Measurements from ENCODE around the gene GRID2. TPM values are rescaled to one million over a fixed set of nuclear protein-coding genes. Genes with fewer than 3 reads are reported as not detected.

Gene GRID2
- total and polyA plus RNA-seq, 8 donors = 0.39 TPM; not detected in 7

- Histone ChIP-seq H3K27me3 (no peaks in the 10 kb centered on the region), H3K4me3 (no peak overlapping the region), H3K9me3 (no peaks in the 10 kb centered on the region), H3K4me1 (no peaks in the 10 kb centered on the region), H3K27ac (no peak overlapping the region), H3K36me3 (no peaks in the 10 kb centered on the region)
- WGBS, 2 donors = 23 to 36% methylated on average over 1 of the region's 1 CpG
- ATAC-seq (no peak), DNase-seq (no peak), FAIRE-seq (no peak)
- no peak for TF ChIP-seq CTCF (IDR thresholded peaks at IDR 0.05)
- intact Hi-C loops (cut with DNase I) = no loop called here
Measured at GRCh38 chr4:92257931-92258857, 45.6 kb upstream of the GRID2 start.

GRCh38 chr4:92261256-92261655 lies 42.5 kb upstream of the GRID2 start:
- Histone ChIP-seq H3K4me1 (peaks cover 0 to 3% (median 0%) of the 10 kb centered on the region in 3 donors), H3K4me3 (no peak overlapping the region), H3K27me3 (no peaks in the 10 kb centered on the region), H3K27ac (no peak overlapping the region), H3K9me3 (no peaks in the 10 kb centered on the region), H3K36me3 (no peaks in the 10 kb centered on the region)
- ATAC-seq = no peak
- TF ChIP-seq CTCF (IDR thresholded peaks at IDR 0.05) = no peak
- FAIRE-seq = no peak
- WGBS, 2 donors = 87 to 90% methylated on average over 2 of the region's 2 CpGs
- intact Hi-C loops (cut with DNase I) = no loop called here
- DNase-seq = no peak

- 80% methylated on average over 2 of the region's 2 CpGs for whole genome bisulfite sequencing, 2 donors
- DNase-seq = no peak
- no peaks in the 10 kb centered on the region for H3K36me3 ChIP-seq
- H3K4me1 ChIP-seq = peaks cover 0 to 3% (median 0%) of the 10 kb centered on the region in 3 donors
- no peak for TF ChIP-seq CTCF (IDR thresholded peaks at IDR 0.05)
- FAIRE-seq = no peak
- H3K27ac ChIP-seq = no peak overlapping the region
- no peak for ATAC-seq
- H3K9me3 ChIP-seq = no peaks in the 10 kb centered on the region
- intact Hi-C loops (cut with DNase I) = no loop called here
- H3K4me3 ChIP-seq = no peak overlapping the region
- no peaks in the 10 kb centered on the region for H3K27me3 ChIP-seq
Measured at GRCh38 chr4:92262371-92262770, 41.4 kb upstream of the GRID2 start.

GRCh38 chr4:92263010-92263409 lies 40.8 kb upstream of the GRID2 start:
- TF ChIP-seq CTCF (IDR thresholded peaks at IDR 0.05) = no peak
- intact Hi-C loops (cut with DNase I) = no loop called here
- H3K4me3 ChIP-seq = no peak overlapping the region
- H3K4me1 ChIP-seq = peaks cover 0 to 3% (median 0%) of the 10 kb centered on the region in 3 donors
- WGBS, 2 donors = 94 to 96% methylated on average over 2 of the region's 2 CpGs
- FAIRE-seq (no peak), ATAC-seq (no peak), DNase-seq (no peak)
- no peaks in the 10 kb centered on the region for H3K36me3 ChIP-seq
- no peaks in the 10 kb centered on the region for H3K27me3 ChIP-seq
- H3K27ac ChIP-seq = no peak overlapping the region
- H3K9me3 ChIP-seq = no peaks in the 10 kb centered on the region

- no peaks in the 10 kb centered on the region for H3K9me3 ChIP-seq
- TF ChIP-seq CTCF (IDR thresholded peaks at IDR 0.05) = no peak
- intact Hi-C loops (cut with DNase I) = no loop called here
- no peak overlapping the region for H3K4me3 ChIP-seq
- no peak for FAIRE-seq
- no peaks in the 10 kb centered on the region for H3K36me3 ChIP-seq
- no peaks in the 10 kb centered on the region for H3K27me3 ChIP-seq
- H3K27ac ChIP-seq = no peak overlapping the region
- peaks cover 0 to 3% (median 0%) of the 10 kb centered on the region in 3 donors for H3K4me1 ChIP-seq
- DNase-seq = no peak
- WGBS, 2 donors = 90 to 98% methylated on average over 1 of the region's 1 CpG
- no peak for ATAC-seq
Measured at GRCh38 chr4:92263575-92263974, 40.2 kb upstream of the GRID2 start.
